NT2/D1 (cell line): ENCODE measurements around the gene SUDS3.

ENCODE experiments used
- SUZ12 ChIP-seq: IDR thresholded peaks from 2 replicates; pipeline ENCODE4 v1.6.1; 2011; ENCODE audit not compliant: insufficient read length, insufficient read depth; ENCODE audit errors: extremely low read depth
- YY1 ChIP-seq: IDR thresholded peaks from 2 replicates; pipeline ENCODE4 v1.6.1; 2011; ENCODE audit not compliant: insufficient read length, insufficient read depth

DNA sequence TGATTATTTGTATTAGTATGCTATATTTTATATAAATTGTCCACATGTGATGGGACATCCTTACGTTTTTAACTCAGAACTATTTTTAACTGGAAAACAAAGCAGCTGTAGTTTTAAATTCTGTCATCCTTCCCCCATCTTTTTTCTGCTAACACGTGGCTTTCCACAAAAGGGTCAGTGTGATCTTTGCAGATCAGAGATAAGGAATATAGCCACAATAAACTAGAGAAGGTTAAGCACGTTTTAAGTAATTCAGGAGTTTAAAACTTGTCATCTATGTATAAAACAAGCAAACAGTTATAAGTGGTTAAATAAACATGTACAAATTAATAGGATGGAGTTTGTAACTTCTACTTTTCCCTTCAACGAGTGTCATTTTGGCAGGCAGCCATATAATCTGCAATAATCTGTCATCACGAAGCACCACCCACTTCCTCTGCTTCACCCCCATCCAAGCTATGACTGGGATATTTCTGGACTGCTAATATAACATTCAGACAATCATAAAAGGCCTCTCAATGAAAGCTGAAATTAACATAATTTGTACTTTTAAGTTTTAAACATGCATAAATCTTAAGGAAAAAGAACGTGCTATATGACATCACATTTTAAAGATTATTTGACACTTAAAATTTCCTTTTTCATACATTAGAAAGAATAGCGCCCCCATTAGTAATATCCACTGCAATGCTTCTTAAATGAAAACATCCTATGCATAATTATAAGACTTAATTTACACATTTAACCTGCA is 18.9 kb upstream of the SUDS3 start:
- TF ChIP-seq YY1 (no peak), SUZ12 (no peak)
